Smooth muscle cell (in vitro differentiated cells): ENCODE results near the gene LSM2. TPM values are rescaled to one million over a fixed set of nuclear protein-coding genes. Genes with fewer than 3 reads are reported as not detected.
"Not testable (repeated sequence)": the region's sequence is repeated elsewhere in the genome, so short reads cannot be mapped to it uniquely, and the experiment has no call there.

ENCODE experiments used
- DNase-seq: peaks from one replicate; lab custom pipeline; 2025; ENCODE audit not compliant: unreplicated experiment; lab: John Stamatoyannopoulos, UW
- H2AFZ ChIP-seq: fragments of 200-600 bp; sonication (generic); 2 replicates; pipeline ENCODE4 v1.6.0; 2016; ENCODE audit warnings: antibody characterized with exemption, low read depth, mild to moderate bottlenecking
- H3F3A ChIP-seq: fragments of 200-600 bp; sonication (generic); 2 replicates; pipeline ENCODE4 v1.6.0; 2017; ENCODE audit warnings: antibody characterized with exemption, low read depth
- H3K27ac ChIP-seq: fragments of 200-600 bp; sonication (generic); 2 replicates; pipeline ENCODE4 v1.5.1; 2016; ENCODE audit warnings: low read depth, mild to moderate bottlenecking
- H3K27me3 ChIP-seq: fragments of 200-600 bp; sonication (generic); 2 replicates; pipeline ENCODE4 v1.6.1; 2016; ENCODE audit warnings: low read depth, mild to moderate bottlenecking
- H3K36me3 ChIP-seq: fragments of 200-600 bp; sonication (generic); 2 replicates; pipeline ENCODE4 v1.5.1; 2016; ENCODE audit warnings: low read depth
- H3K4me1 ChIP-seq: fragments of 200-600 bp; sonication (generic); 2 replicates; pipeline ENCODE4 v1.5.1; 2016; ENCODE audit warnings: low read depth
- H3K4me2 ChIP-seq: fragments of 200-600 bp; sonication (generic); 2 replicates; pipeline ENCODE4 v1.6.0; 2016; ENCODE audit warnings: mild to moderate bottlenecking
- H3K4me3 ChIP-seq: fragments of 200-600 bp; sonication (generic); 2 replicates; pipeline ENCODE4 v1.5.1; 2016; ENCODE audit warnings: mild to moderate bottlenecking
- H3K79me2 ChIP-seq: fragments of 200-600 bp; sonication (generic); 2 replicates; pipeline ENCODE4 v1.6.0; 2016; ENCODE audit warnings: low read depth, mild to moderate bottlenecking
- H3K9ac ChIP-seq: fragments of 200-600 bp; sonication (generic); 2 replicates; pipeline ENCODE4 v1.6.0; 2016; ENCODE audit warnings: low read depth
- H3K9me3 ChIP-seq: fragments of 200-600 bp; sonication (generic); replicated peaks from 2 replicates; pipeline ENCODE4 v1.5.1; 2016; ENCODE audit warnings: low read depth
- H4K20me1 ChIP-seq: fragments of 200-600 bp; sonication (generic); 2 replicates; pipeline ENCODE4 v1.6.0; 2016; ENCODE audit warnings: low read depth
- WGBS: methylation state at CpG from one replicate; pipeline ENCODE4 v1.1.7; 2016; ENCODE audit warnings: low lambda C conversion rate; 5-methylcytosine and 5-hydroxymethylcytosine counted together
- polyA plus RNA-seq: library from polyadenylated mRNA; unstranded; fragments of >200 nt; fragmentation: Nextera tagmentation; extraction: Ambion mirVana; gene quantifications from 2 replicates; pipeline ENCODE4 v1.2.1, GENCODE V29; 2016
- total RNA-seq: library from RNA; depleted of rRNA; stranded (reverse); fragments of >200 nt; gene quantifications from 2 replicates; pipeline ENCODE4 v1.2.3, GENCODE V29; 2014
- TF ChIP-seq, protein P1 (sequence below): fragments of 200-600 bp; sonication (generic); IDR thresholded peaks from 2 replicates; pipeline ENCODE4 v1.5.1; 2017; ENCODE audit warnings: borderline replicate concordance, mild to moderate bottlenecking, antibody characterized with exemption; ENCODE audit not compliant: insufficient read depth, poor library complexity, severe bottlenecking

LSM2 gene
- total RNA-seq (62.0 and 91.2 TPM in 2 replicates), polyA plus RNA-seq (73.6 and 81.6 TPM in 2 replicates)

DNA sequence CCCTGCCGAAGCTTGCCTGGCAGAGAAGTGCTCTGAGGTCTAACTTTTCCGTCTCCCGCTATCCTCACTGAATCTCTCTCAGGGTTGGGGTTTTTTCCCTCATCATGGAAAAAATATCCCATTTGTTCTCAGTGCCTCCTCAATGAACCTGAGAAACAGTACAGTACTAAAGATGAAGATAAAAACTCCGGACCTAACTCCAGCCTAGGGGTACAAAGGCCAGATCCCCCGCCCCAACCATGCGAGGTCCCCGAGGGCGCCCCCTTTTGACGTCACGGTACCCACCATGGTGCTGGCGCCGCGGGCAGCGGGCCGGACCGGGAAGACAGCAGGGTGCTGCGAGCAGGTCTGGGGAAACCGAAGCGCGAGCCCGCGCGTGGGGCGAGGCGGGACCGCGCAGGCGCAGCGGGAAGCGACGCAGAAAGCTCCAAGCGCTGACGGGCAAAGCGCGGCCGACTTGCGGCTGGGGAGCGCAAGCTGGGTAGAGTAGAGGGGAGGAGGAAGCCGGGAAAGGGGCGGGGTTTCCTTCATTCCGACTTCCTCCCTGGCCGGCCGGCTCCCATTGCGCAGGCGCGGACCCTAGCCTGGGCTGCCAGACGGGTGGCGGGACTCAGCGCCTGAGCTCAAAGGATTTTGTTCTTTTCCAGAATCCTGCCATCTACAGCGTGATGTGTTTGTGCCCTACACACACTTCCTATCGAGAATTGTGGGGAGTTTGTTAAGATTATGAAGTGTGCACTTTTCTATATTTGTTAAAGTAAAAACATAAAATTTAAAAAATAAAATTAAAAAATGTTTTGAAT is at the start of gene LSM2:
TSS of gene LSM2 (minus strand) at position 497 of the 803 bp plus-strand sequence. CDS start at position 288, 209 bp downstream.
- peak within 1 kb of the TSS; percentile 63 for H3K27ac ChIP-seq
- peaks cover 4% of the 10 kb centered on the region for H3K4me1 ChIP-seq
- H3K9ac ChIP-seq = peak within 1 kb of the TSS; percentile 75
- peak within 1 kb of the TSS; percentile 67 for H2AFZ ChIP-seq
- H3K36me3 ChIP-seq = no peaks in the 10 kb centered on the region
- TF ChIP-seq, protein P1, sequence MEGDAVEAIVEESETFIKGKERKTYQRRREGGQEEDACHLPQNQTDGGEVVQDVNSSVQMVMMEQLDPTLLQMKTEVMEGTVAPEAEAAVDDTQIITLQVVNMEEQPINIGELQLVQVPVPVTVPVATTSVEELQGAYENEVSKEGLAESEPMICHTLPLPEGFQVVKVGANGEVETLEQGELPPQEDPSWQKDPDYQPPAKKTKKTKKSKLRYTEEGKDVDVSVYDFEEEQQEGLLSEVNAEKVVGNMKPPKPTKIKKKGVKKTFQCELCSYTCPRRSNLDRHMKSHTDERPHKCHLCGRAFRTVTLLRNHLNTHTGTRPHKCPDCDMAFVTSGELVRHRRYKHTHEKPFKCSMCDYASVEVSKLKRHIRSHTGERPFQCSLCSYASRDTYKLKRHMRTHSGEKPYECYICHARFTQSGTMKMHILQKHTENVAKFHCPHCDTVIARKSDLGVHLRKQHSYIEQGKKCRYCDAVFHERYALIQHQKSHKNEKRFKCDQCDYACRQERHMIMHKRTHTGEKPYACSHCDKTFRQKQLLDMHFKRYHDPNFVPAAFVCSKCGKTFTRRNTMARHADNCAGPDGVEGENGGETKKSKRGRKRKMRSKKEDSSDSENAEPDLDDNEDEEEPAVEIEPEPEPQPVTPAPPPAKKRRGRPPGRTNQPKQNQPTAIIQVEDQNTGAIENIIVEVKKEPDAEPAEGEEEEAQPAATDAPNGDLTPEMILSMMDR = peak; percentile 31
- no peaks in the 10 kb centered on the region for H4K20me1 ChIP-seq
- peak; percentile 92 for DNase-seq
- H3K9me3 ChIP-seq = no peaks in the 10 kb centered on the region
- H3K4me3 ChIP-seq = peak within 1 kb of the TSS; percentile 68
- H3K4me2 ChIP-seq = peak within 1 kb of the TSS; percentile 86
- under 1% methylated on average over 37 of the region's 51 CpGs for WGBS
- H3F3A ChIP-seq = peaks cover 11% of the 10 kb centered on the region
- H3K79me2 ChIP-seq = peaks cover 33% of the 10 kb centered on the region
- H3K27me3 ChIP-seq = no peaks in the 10 kb centered on the region

DNA sequence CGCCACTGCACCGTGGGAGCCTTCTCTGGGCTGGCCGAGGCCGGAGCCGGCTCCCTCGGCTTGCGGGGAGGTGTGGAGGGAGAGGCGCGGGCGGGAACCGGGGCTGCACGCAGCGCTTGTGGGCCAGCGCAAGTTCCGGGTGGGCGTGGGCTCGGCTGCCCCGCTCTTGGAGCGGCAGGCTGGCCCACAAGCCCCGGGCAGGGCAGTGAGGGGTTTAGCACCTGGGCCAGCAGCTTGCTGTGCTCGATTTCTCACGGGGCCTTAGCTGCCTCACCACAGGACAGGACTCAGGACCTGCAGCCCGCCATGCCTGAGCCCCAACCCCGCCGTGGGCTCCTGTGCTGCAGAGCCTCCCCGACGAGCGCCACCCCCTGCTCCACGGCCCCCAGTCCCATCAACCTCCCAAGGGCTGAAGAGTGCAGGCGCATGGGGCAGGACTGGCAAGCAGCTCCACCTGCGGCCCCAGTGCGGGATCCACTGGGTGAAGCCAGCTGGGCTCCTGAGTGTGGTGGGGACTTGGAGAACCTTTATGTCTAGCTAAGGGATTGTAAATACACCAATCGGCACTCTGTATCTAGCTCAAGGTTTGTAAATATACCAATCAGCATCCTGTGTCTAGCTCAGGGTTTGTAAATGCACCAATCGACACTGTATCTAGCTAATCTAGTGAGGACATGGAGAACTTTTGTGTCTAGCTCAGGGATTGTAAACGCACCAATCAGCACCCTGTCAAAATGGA is 45.4 kb upstream of the LSM2 start:
- not testable (repeated sequence) for H3F3A ChIP-seq, H3K4me3 ChIP-seq, H3K9ac ChIP-seq, H3K36me3 ChIP-seq, H3K4me1 ChIP-seq, DNase-seq, H3K9me3 ChIP-seq, H4K20me1 ChIP-seq, H3K27me3 ChIP-seq, H3K79me2 ChIP-seq, H2AFZ ChIP-seq, H3K27ac ChIP-seq
- 68% methylated on average over 34 of the region's 35 CpGs for WGBS
- H3K4me2 ChIP-seq = peak overlapping the region; percentile 61

GRCh38 chr6:31851485-31851832 is 44.7 kb upstream of the LSM2 start:
- Histone ChIP-seq H3K4me3 (no peak overlapping the region), H3K79me2 (no peaks in the 10 kb centered on the region), H3K27me3 (no peaks in the 10 kb centered on the region), H2AFZ (no peak overlapping the region), H3K4me1 (no peaks in the 10 kb centered on the region), H3K27ac (no peak overlapping the region), H3K4me2 (peak overlapping the region; percentile 61), H3K9ac (no peak overlapping the region), H3K9me3 (no peaks in the 10 kb centered on the region), H3F3A (no peaks in the 10 kb centered on the region), H3K36me3 (no peaks in the 10 kb centered on the region), H4K20me1 (no peaks in the 10 kb centered on the region)
- no peak for DNase-seq
- 79% methylated on average over 2 of the region's 2 CpGs for WGBS
- TF ChIP-seq, protein P1 = no peak

GRCh38 chr6:31850765-31851484 is 44.2 kb upstream of the LSM2 start:
- Histone ChIP-seq H2AFZ (no peak overlapping the region), H3K4me2 (no peak overlapping the region), H3K9me3 (no peaks in the 10 kb centered on the region), H4K20me1 (no peaks in the 10 kb centered on the region), H3K27ac (no peak overlapping the region), H3K27me3 (no peaks in the 10 kb centered on the region), H3K9ac (no peak overlapping the region), H3K36me3 (no peaks in the 10 kb centered on the region), H3K79me2 (no peaks in the 10 kb centered on the region), H3K4me3 (no peak overlapping the region), H3K4me1 (no peaks in the 10 kb centered on the region), H3F3A (no peaks in the 10 kb centered on the region)
- WGBS = 98% methylated on average over 2 of the region's 2 CpGs
- DNase-seq = no peak
- TF ChIP-seq, protein P1 = no peak
